Left lung (tissue), 10 donors: ENCODE measurements around the gene MAG. TPM values are rescaled to one million over a fixed set of nuclear protein-coding genes. Genes with fewer than 3 reads are reported as not detected.

ENCODE experiments used
- ATAC-seq: fragments of 200-7000 bp; cut with Tn5 transposase; one replicate; pipeline ENCODE4 v1.9.1; 2020; ENCODE audit warnings: moderate library complexity
- DNase-seq, 4 donors: peaks; one replicate each; pipeline ENCODE4 v3.0.0-alpha.2; 2013 to 2020
- H3K27ac ChIP-seq, 2 donors: fragments of 200-600 bp; sonication (generic) in 1 of 2; one replicate each; pipeline versions ENCODE4 v1.5.0 to v1.8.0; 2020 to 2021
- H3K27me3 ChIP-seq, 2 donors: fragments of 200-600 bp; sonication (generic) in 1 of 2; one replicate each; pipeline versions ENCODE4 v1.5.0 to v1.8.0; 2020 to 2021
- H3K36me3 ChIP-seq, 2 donors: fragments of 200-600 bp; sonication (generic) in 1 of 2; one replicate each; pipeline versions ENCODE4 v1.5.0 to v1.8.0; 2020 to 2021
- H3K4me1 ChIP-seq, 2 donors: fragments of 200-600 bp; one replicate each; pipeline ENCODE4 v1.8.0; 2021
- H3K4me3 ChIP-seq, 2 donors: fragments of 200-600 bp; sonication (generic) in 1 of 2; one replicate each; pipeline versions ENCODE4 v1.5.0 to v1.8.0; 2020 to 2021; ENCODE audit warnings: mild to moderate bottlenecking in 1 of 2
- H3K9me3 ChIP-seq, 2 donors: fragments of 200-600 bp; sonication (generic) in 1 of 2; one replicate each; pipeline versions ENCODE4 v1.5.0 to v1.8.0; 2020 to 2021
- CTCF ChIP-seq, 2 donors: fragments of 200-600 bp; sonication (generic) in 1 of 2; IDR thresholded peaks; one replicate each; pipeline versions ENCODE4 v1.5.0 to v1.8.0; 2021; ENCODE audit warnings: antibody characterized with exemption in 2 of 2
- intact Hi-C, 2 donors: fragments of 100-400 bp; cut with DNase I; formaldehyde crosslinking; loops; one replicate each; pipeline versions ENCODE4 v1.11.2 to v1.14.2; 2022
- polyA plus RNA-seq, 6 donors: library from polyadenylated mRNA; unstranded; fragments of 120-200 nt; gene quantifications; one replicate each; pipeline ENCODE4 v1.2.1, GENCODE V29; 2013; ENCODE audit not compliant: insufficient read length in 6 of 6
- total RNA-seq, 2 donors: library from RNA; stranded (reverse); fragmentation: NEBNext Ultra II Directional; extraction: Animal tissue kit (Norgen Biotek cat#: 25700); gene quantifications; one replicate each; pipeline ENCODE4 v1.2.1, GENCODE V29; 2021
- donor health status: DM: no; HTN: yes; CAD: no.
- donor health status: DM: no; HTN: no; CAD: no.

The MAG gene
- total and polyA plus RNA-seq, 8 donors, result 1.3 to 14.4 (median 6.2) TPM; not detected in 2

DNA sequence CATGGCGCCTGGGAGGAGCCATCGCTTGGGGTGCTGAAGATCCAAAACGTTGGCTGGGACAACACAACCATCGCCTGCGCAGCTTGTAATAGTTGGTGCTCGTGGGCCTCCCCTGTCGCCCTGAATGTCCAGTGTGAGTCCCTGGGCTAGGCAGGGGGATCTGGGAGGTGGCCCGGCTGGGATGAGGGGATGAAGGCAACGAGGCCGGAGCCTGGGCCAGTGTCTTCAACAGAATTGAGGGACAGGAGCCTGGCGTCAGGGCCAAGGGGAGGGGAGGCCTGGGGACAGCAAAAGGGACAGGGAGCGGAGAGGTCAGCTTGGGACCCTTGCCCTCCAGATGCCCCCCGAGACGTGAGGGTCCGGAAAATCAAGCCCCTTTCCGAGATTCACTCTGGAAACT lies 49.0 kb downstream of the MAG start:
- Histone ChIP-seq H3K4me1 (peaks cover 0 to 10% of the 10 kb centered on the region in 2 donors), H3K4me3 (no peak overlapping the region), H3K27ac (no peak overlapping the region), H3K9me3 (no peaks in the 10 kb centered on the region), H3K36me3 (no peaks in the 10 kb centered on the region), H3K27me3 (peaks cover 0 to 12% of the 10 kb centered on the region in 2 donors)
- TF ChIP-seq CTCF (IDR thresholded peaks at IDR 0.05), result no peak
- intact Hi-C loops, result no loop called here
- DNase-seq (peak in 1 of 4 donors; percentile 54), ATAC-seq (no peak)

GRCh38 chr19:35341565-35342225 lies 49.7 kb downstream of the MAG start:
- no peak for TF ChIP-seq CTCF (IDR thresholded peaks at IDR 0.05)
- ATAC-seq (no peak), DNase-seq (peak in 1 of 4 donors; percentile 62)
- intact Hi-C loops, result no loop called here
- Histone ChIP-seq H3K27me3 (peaks cover 0 to 19% of the 10 kb centered on the region in 2 donors), H3K4me3 (no peak overlapping the region), H3K9me3 (no peaks in the 10 kb centered on the region), H3K36me3 (no peaks in the 10 kb centered on the region), H3K4me1 (peaks cover 0 to 17% of the 10 kb centered on the region in 2 donors), H3K27ac (no peak overlapping the region)

- ATAC-seq (no peak), DNase-seq (peak in 1 of 4 donors; percentile 39)
- Histone ChIP-seq H3K36me3 (no peaks in the 10 kb centered on the region), H3K4me3 (no peak overlapping the region), H3K9me3 (no peaks in the 10 kb centered on the region), H3K27ac (no peak overlapping the region), H3K4me1 (peaks cover 0 to 24% of the 10 kb centered on the region in 2 donors), H3K27me3 (peaks cover 0 to 21% of the 10 kb centered on the region in 2 donors)
- intact Hi-C loops, result no loop called here
- no peak for TF ChIP-seq CTCF (IDR thresholded peaks at IDR 0.05)
These were observed 50.5 kb downstream of the MAG start for GRCh38 chr19:35342430-35342829.

DNA sequence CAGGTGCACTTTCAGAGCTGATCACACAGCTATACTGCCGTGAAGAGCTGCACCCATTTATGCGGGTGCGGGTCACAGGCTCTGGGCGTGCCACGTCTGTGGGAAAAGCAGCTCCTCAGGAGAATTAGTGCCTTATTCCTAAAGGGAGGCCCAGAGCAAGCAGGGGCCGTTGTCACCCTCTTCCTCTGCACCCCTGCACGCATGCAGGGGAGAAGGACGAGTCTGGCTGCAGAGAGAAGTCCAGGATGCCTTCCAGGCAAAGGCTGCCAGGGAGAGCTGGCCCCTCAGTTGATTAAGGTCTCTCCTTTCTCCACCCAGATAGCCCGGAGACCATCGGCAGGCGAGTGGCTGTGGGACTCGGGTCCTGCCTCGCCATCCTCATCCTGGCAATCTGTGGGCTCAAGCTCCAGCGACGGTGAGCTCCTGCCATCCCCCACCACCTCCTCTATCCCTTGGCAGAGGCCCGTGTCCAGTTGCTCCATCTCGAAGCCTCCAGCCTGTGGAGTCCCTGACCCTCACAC lies 52.6 kb downstream of the MAG start:
- intact Hi-C loops, result no loop called here
- Histone ChIP-seq H3K4me3 (no peak overlapping the region), H3K27ac (no peak overlapping the region), H3K27me3 (peaks cover 0 to 21% of the 10 kb centered on the region in 2 donors), H3K9me3 (no peaks in the 10 kb centered on the region), H3K4me1 (peaks cover 0 to 39% of the 10 kb centered on the region in 2 donors), H3K36me3 (no peaks in the 10 kb centered on the region)
- DNase-seq (peak in 1 of 4 donors; percentile 53), ATAC-seq (no peak)
- TF ChIP-seq CTCF (IDR thresholded peaks at IDR 0.05), result no peak

- intact Hi-C loops, result no loop called here
- no peak for DNase-seq
- Histone ChIP-seq H3K36me3 (no peaks in the 10 kb centered on the region), H3K27ac (no peak overlapping the region), H3K4me1 (peaks cover 0 to 40% of the 10 kb centered on the region in 2 donors), H3K27me3 (peaks cover 0 to 21% of the 10 kb centered on the region in 2 donors), H3K4me3 (no peak overlapping the region), H3K9me3 (no peaks in the 10 kb centered on the region)
- TF ChIP-seq CTCF (IDR thresholded peaks at IDR 0.05), result no peak
- no peak for ATAC-seq
These were observed 53.7 kb downstream of the MAG start for GRCh38 chr19:35345671-35346111.
